Cerebellar cortex (tissue), 1 donor: Measurements from ENCODE around the gene GALT.

Experiments
- DNase-seq: peaks from one replicate; pipeline ENCODE4 v3.0.0-alpha.2; 2015; ENCODE audit warnings: low spot score

GALT gene

DNA sequence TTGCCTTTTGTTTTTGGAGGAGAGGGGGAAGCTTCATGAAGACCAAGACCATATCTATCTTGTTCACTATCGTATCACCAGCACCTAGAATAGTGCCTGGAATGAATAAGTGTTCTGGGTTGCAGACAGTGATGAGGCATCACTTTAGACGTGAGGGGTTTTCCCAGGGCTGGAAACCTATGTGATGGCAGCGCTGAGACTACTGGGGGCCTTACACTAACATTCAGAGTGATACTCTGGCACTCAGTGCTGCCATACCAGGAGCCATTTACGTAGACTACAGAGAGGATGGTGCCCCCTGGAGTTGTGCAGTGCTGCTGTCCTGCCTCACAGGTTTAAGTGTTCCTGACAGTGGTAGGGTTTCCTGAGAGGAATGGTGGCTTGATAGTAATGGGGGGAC, 37.7 kb downstream of the GALT start:
- no peak for DNase-seq

DNA sequence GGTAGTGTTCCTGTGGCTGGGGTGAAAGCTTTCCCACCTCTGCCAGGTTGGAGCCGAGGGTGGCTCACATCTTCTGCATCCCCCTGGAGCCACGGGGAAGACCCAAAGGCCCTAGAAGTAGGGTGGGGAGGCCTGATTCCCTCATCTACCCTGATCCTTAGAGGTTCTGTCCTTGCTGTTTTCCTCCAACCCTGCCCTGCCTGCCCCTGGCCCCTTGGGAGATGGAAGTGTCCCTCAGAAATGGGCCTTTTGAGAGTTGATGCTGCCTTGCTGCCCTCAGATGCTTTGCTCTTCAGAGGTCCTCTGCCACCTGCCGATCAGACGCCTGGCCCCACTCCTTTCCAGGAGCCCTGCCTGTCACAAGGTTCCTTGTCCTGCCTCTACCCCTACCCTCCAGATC, 38.3 kb downstream of the GALT start:
- DNase-seq, result no peak

DNA sequence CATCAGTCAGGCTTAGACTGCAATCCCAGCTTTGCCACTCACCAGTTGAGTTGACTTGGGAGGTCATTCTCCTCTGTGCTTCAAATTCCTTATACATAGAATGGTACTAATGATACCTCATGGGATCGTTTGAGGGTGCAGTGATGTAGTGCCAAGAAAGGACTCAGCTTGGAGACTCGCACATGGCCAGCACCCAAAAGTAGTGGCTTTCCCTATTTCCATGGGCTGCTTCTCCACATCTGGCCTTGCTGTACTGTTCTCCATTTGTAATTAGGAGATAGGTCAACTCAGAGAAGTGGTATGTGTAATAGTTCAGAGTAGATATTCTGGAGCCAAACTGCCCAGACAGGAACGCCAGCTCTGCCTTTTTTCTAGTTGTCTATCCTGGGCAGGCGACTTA, 39.1 kb downstream of the GALT start:
- no peak for DNase-seq

DNA sequence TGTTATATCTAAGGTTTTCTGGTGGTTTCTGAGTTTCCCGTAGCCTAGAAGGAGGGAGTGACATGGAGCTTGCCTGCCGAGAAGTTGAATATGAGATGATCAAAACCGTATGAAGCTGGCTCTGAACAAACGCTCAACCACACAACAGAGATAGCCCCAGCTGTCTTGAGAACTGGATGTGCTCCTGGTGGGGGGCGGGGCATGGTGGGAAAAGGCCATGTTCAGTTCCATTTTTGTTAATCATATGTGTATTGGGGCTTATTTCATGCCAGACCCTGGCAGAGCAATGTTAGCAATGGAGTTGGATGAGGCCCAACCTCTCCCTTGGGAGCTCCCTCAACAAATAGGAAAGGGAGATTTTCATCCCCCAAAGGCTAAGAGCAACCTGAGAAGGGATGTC, 39.8 kb downstream of the GALT start:
- no peak for DNase-seq

DNA sequence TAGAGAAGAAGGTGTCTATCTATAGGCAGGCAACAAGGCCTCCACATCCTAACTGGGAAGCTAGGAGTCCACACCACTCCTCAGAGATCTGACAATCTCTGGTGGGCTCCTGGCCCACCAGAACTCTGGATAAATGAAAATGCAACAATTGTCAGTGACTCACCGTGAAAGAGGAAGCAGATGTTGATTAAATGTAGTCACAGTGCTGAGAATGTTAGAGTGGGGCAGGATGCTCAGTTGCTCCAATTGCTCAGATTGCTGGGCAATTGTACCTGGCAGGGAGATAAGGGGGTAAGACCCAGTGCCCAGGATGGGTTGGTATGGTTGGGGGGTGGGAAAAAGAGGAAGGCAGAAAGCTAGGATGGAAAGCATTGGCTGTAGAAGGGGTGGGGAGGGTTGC, 40.3 kb downstream of the GALT start:
- DNase-seq, result no peak

DNA sequence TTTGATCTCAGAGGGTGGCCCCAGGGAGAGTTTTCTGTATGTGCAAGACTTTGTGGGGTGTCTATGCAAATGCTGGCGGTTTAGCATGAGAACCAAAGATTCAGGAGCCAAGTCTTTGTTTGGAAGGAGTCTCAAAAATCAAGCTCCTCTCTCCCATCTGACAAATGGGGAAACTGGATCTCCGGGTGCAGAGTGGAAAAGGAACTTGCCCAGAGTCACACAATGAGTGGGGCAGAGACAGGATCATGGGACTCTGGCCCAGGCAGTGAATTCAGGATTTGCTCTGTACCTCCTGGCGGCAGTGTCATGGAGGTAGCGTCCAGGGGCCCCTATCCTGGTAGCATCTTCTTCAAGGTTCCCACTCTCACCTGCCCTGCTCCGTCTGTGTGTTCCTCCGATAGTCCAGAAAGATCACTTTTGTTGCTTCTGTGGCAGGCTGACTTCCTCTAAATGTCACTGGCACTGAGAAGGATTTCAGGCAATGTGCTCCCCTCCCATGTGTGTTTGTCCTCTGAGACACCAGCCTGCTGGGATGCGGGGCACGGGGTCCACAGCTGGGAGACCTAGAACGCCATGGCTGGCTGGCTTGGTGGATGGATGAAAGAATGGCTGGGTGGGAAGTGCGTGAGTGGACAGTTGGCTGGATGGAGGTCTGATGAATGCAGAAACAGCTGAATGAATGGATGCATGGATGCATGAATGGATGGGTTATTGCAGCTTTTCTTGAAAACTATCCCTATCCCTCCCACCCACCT, 41.0 kb downstream of the GALT start:
- DNase-seq, result no peak

DNA sequence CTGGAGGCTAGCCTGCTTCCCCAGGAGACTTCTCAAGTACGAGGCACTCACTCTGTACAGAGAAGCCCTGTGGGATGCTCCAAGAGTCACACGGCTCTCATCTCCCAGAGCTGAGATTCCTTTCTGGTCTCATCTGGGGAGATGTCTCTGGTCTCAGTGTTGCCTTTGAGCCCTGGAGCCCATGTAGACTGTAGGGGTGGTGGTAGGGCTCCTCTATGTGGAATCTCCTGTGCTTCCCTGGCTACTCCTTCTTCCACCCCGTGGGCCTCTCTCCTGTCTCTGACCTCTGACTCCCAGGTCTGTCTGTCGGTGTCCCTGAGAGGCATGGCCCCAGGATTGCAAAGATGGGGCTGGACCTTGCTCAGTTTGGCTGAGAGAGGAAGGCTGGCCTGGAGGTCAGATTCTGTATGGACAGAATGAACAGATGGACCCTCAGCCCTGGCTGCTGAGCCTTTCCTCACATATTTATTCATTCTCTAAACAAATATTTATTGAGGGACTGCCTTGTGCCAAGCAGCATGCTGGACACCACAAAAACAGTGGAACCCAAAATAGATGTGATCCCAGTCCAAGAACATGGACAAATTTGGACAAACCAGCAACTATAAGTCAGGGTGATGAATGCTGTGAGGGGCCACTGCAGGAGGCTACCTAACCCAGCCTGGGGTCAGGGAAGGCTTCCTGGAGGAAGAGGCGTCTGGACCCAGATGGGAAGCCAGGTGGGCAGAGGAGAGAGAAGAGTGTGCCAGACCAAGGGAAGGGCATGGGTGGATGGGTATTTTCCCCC, 42.0 kb downstream of the GALT start:
- DNase-seq, result no peak

DNA sequence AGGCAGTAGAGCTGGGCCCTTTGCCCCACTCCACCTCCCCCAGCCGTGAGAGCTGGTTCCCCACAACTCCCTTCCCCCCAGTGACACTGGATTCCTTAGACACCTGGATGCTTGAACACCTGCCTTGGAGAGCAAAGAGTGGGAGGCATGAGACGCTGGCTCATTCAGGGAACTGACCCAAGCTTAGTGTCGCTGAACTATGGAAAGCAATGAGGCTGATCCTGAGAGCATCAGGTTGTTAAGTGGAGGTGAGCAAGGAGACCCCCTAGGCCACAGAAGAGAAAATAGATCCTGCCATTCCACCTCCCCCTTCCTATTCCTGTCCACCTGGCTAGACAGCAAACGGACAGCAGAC, 42.6 kb downstream of the GALT start:
- DNase-seq, result no peak

DNA sequence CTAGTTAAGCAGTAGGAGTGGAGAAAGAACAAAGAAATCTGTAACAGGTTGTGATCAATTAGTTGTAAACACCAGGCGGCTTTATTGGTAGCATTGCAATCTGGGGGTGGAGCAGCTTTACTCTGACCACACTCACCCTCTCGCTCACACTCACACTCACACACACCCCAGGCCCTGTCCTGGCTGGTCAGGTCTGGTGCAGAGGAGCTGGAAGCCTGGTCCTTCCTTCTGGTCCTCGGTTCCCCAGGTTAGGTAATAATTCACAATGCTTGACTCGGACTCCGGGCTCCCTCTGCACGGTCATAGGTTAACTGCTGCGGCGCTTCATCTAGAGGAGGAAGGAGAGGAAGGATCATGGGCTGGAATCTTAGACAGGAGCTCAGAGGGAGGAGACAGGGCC, 43.0 kb downstream of the GALT start:
- no peak for DNase-seq

DNA sequence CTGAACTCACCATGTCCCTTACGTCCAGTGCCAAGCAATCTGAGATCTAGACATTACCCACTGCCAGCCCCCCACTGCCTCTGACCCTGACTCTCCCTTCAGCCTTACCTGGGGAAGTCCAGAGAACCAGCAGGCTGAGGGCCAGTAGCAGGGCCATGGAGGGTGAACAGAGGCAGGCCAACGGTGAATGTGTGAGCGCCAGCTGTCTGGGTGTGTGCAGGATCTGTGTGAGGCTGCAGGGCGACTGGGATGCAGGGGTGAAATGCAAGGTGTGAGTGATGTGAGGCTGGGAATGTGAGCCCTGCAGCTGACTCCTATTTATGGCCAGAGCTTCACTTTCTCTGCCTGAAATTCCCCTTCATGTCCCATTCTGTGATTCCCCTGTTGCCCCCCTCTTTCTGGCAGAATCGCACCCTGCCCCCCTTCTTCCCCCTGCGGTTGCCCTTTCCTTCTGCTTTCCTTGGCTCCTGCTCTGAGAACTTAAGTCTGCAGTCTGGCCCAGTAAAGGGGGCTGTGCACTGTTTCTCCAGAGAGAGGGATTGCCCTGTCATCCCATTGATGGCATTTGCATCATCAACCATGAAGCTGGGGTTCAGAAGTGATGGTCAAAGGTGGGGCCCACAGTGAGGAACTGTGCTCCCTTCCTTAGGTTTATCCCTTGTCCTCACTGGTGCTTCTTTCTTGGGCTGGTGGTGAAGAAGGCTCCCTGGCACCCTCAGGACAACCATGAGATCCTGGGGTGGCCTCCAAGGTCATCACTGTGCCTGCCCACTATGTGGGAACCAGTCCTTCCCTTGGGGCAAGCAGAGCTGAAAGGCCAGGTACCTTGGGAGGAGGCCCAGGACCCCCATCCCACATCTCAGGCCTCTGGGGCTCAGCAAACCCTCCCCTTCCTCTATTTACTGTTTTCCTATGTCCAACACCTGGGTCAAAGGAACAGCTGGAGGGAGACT, 44.8 kb downstream of the GALT start, which contains the start of gene CCL19:
Gene CCL19 (minus strand): TSS at position 294 of the 953 bp plus-strand sequence. CDS start 137 bp downstream, at position 157.
- DNase-seq, result no peak

DNA sequence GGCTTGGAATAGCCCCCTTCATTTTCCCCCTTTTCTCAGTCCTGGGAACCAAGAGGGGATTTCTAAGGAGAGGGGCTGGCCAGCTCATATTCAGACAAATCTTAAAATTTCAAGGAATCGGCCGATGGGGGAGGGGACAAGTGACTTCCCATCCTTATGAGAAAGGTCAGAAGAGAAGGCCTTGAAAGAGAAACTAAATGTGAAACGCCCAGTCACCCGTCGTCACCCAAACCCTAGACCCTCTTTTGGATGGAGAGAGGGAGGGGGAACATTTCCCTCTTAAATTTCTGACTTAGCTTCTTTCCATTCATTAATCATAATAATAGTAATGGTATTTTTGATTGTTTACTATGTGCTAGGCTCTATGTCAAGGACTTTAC, 45.5 kb downstream of the GALT start:
- no peak for DNase-seq

DNA sequence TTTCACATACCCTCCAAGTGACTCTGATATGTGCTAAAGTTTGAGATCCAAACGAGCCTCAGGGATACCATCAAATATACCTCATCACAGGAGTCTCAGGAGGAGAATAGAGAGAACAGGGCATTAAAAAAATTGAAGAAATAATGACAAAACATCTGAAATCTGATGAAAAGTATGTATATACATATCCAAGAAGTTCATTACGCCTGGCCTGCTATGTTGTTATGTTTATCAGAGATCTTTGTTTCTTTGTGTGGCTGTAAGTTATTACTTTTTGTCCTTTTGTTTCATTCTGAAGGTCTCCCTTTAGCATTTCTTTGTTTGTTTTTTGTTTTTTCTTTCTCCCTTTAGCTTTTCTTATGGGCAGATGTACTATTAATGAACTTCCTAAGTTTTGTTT, 47.1 kb downstream of the GALT start:
- DNase-seq, result no peak

DNA sequence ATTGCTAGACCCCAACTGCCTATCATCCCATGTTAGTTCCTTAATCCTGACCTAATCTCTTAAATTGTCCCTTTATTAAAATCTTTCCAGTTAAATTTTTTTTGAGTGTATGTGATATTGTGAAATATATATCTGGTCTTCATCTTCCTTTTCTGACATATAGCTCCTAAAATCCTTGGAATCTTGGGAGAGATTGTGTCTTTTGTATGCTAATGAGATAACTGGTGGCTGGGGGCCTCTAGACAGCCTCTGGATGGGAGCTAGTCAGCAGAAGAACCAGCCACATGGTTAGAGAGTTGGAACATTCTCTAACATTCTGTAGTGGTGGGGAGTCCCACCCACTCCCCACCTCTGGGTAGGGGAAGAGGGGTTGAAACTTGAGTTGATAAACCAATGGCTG, 48.3 kb downstream of the GALT start:
- no peak for DNase-seq
